Neutrophil (primary cell): ENCODE data around the gene TMEM182.

Source experiments
- H3K27ac ChIP-seq: fragments of 200-600 bp; sonication (generic); 2 replicates; pipeline ENCODE4 v1.5.1; 2016; ENCODE audit warnings: mild to moderate bottlenecking, moderate library complexity
- H3K27me3 ChIP-seq: fragments of 200-600 bp; sonication (generic); 2 replicates; pipeline ENCODE4 v1.6.0; 2016; ENCODE audit warnings: mild to moderate bottlenecking
- H3K36me3 ChIP-seq: fragments of 200-600 bp; sonication (generic); 2 replicates; pipeline ENCODE4 v1.5.1; 2017
- H3K4me1 ChIP-seq, 2 experiments: fragments of 200-600 bp in 1 of 2; sonication (generic) in 1 of 2; 1 replicate in 1 of 2; 2 replicates in 1 of 2; pipeline versions ENCODE4 v1.5.1 to v1.6.1; 2013 to 2016; ENCODE audit warnings: low read depth in 1 of 2, low read length in 1 of 2, mild to moderate bottlenecking in 1 of 2, moderate library complexity in 1 of 2; ENCODE audit not compliant: control insufficient read depth in 1 of 2, insufficient read depth in 1 of 2
- H3K4me3 ChIP-seq, 2 experiments: fragments of 200-600 bp in 1 of 2; sonication (generic) in 1 of 2; 1 replicate in 1 of 2; 2 replicates in 1 of 2; pipeline ENCODE4 v1.5.1; 2013 to 2016; ENCODE audit warnings: low read depth in 1 of 2, low read length in 1 of 2, mild to moderate bottlenecking in 1 of 2, moderate library complexity in 1 of 2
- H3K9me3 ChIP-seq: fragments of 200-600 bp; sonication (generic); 2 replicates; pipeline ENCODE4 v1.5.1; 2016
- TF ChIP-seq, protein P1 (sequence below): fragments of 200-600 bp; sonication (generic); IDR thresholded peaks from 2 replicates; pipeline ENCODE4 v1.5.1; 2016; ENCODE audit warnings: antibody characterized with exemption

The TMEM182 gene

DNA sequence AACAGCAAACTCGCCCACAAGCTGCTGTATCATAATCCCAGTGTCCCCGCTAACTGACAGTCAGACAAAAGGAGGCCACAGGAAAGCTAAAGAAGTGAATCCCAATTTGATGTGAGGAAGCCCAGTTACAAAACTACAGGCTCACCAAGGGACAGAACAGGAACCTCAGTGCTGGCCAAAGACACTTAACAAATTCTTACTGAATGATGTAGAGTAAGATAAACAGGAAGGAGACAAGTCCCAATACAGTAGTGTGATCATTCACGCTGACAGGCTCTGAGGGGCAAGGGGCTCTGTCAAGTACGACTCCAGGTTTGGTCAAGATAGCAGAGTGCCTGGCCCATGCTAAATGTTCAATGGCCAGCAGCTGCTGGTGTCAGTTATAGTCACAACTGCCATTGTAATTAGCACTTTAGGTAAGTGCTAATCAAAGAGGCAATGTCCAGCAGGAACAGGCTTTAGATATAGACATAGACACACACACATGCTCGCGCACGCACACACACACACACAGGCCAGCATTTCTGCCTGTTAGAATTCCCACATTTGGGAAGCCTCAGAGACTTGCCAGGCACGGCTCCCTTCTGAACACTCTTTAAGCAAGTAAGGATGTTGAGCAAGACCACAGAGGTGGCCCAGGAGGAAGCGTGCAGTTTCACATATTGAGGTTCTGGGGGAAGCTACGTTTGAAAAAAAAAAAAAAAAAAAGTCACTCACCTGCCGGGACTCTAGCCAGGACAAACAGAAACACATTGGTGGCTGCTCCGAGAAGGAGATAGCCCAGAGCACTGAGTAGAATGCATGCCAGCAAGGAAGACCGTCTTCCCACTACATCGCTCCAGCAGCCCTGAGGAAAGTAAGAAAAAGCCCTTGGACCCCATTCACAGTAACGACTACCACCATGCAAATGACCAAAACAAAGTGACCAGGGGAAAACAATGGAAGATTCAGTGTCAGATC lies 35.4 kb upstream of the TMEM182 start:
- Histone ChIP-seq H3K4me3 (peak overlapping the region; percentile 3 to 6), H3K36me3 (peaks cover 64% of the 10 kb centered on the region), H3K27me3 (no peaks in the 10 kb centered on the region), H3K27ac (peak overlapping the region; percentile 71), H3K9me3 (no peaks in the 10 kb centered on the region), H3K4me1 (peaks cover 32 to 38% of the 10 kb centered on the region in 2 experiments)
- TF ChIP-seq, protein P1, sequence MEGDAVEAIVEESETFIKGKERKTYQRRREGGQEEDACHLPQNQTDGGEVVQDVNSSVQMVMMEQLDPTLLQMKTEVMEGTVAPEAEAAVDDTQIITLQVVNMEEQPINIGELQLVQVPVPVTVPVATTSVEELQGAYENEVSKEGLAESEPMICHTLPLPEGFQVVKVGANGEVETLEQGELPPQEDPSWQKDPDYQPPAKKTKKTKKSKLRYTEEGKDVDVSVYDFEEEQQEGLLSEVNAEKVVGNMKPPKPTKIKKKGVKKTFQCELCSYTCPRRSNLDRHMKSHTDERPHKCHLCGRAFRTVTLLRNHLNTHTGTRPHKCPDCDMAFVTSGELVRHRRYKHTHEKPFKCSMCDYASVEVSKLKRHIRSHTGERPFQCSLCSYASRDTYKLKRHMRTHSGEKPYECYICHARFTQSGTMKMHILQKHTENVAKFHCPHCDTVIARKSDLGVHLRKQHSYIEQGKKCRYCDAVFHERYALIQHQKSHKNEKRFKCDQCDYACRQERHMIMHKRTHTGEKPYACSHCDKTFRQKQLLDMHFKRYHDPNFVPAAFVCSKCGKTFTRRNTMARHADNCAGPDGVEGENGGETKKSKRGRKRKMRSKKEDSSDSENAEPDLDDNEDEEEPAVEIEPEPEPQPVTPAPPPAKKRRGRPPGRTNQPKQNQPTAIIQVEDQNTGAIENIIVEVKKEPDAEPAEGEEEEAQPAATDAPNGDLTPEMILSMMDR: no peak

DNA sequence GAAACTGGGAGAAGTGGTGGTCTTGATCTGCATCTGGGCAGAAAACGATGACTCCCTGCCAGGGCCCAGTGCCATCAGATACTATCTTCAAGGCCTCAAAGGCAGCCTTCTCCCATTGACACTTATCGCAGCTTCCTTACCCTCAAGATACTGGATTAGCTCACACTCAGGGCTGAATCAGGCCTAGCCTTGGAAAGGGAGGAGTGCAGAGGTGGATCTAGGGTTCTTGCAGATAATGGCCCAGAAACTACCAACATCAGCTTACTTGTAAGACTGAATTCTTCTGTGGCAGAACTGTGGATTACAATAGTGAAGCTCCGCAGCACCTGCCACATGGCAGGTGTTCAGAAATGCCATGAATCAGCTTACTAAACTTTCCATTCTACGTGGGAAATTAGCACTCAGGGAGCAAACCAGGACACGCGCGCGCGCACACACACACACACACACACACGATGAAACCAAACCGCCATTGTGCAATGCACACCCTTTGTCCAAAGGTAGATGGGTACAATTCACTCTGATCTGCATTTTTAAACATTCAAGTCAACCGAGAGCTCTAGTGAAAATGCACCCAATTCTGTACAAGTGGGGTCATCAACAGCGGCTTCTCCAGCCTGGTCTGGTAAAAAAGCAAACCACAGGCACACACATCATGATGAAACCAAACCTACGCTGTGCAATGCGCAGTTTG lies 26.3 kb upstream of the TMEM182 start:
- H3K27ac ChIP-seq: peak overlapping the region; percentile 75
- peaks cover 16% of the 10 kb centered on the region for H3K36me3 ChIP-seq
- peak overlapping the region; percentile 90 to 93 for H3K4me3 ChIP-seq
- H3K27me3 ChIP-seq: no peaks in the 10 kb centered on the region
- peaks cover 19 to 27% of the 10 kb centered on the region in 2 experiments for H3K4me1 ChIP-seq
- TF ChIP-seq, protein P1: no peak
- H3K9me3 ChIP-seq: no peaks in the 10 kb centered on the region

DNA sequence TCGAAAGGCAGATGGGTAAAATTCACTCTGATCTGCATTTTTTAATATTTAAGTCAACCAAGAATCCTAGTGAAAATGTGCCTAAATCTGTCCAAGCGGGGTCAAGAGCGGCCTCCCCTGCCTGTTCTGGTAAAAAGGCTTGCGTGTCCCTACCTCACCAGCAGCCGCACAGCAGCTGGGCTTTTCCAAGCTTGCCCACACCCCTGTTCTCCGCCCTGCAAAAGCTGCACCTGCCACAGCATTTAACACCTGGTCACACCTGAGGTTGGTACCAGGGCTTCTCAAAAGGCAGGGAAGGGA lies 25.8 kb upstream of the TMEM182 start:
- Histone ChIP-seq H3K27ac (peak overlapping the region; percentile 75), H3K27me3 (no peaks in the 10 kb centered on the region), H3K36me3 (peaks cover 11% of the 10 kb centered on the region), H3K4me3 (peak overlapping the region; percentile 90 to 93), H3K4me1 (peaks cover 19 to 27% of the 10 kb centered on the region in 2 experiments), H3K9me3 (no peaks in the 10 kb centered on the region)
- TF ChIP-seq, protein P1: no peak

DNA sequence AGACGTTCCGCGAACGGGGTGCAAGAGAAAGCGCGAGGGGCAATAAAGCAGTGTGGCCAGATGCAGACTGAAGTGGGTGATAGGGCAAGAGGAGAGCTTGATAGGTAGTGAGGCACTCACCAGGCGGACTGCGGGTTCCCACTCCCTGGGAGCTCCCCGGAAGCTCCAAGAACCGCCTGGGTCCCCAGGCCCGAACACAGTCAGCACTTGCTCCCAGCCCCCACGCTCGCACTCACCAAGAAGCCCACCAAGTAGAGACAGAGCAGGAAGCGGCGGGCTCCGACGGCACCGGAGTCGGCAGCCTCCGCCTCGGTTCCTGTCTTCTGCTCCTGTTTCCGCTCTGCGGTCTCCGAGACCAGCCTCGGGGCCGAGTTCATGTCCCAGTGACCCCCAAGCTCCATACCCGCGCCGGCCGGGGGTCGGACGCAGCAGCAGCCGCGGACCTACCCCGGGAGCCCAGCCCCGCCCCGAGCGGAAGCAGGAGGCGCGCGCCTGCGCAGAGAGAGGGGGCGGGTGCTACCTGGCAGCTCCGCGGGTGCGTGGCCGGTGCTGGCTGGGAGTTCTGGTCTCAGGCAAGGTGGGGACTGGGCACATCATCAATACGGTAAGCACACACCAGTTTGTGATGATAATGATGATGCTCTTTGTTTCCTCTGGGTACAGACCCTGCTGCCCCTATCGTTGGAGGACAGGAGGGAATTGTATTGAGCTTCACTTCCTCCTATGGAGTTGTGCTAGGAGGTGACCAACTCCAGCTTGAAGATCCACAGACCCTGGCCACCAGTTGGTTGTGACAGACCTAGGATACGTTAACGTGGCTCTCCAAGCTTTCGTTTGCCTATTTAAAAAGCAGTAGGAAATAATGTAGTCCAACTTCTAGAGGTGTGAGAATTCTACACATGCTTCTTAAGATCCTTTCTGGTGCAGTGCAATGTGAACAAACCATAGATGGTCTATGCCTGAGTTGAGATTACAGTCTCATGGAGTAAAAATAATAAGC lies 25.1 kb upstream of the TMEM182 start:
- Histone ChIP-seq H3K4me3 (peak overlapping the region; percentile 90 to 93), H3K36me3 (peaks cover 5% of the 10 kb centered on the region), H3K4me1 (peaks cover 19 to 27% of the 10 kb centered on the region in 2 experiments), H3K9me3 (no peaks in the 10 kb centered on the region), H3K27ac (peak overlapping the region; percentile 75), H3K27me3 (no peaks in the 10 kb centered on the region)
- TF ChIP-seq, protein P1: no peak

DNA sequence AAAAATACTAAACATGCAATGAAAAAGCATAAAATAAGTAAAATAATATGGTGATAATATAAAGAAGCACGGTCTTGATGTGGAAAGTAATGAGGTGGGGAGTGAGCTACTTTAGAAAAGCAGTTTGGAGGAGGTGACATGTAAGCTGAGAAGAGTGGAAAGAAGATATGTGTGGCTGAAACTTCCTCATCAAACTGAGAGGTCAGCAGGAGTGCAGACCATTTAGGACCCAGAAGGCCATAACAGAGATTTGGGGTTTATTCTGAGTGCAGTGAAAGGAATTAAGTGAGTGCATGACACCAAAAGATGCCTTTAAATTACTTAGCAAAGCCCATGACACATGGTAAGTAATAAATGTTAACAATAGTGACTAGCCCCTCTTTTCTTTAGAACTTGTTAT lies 24.4 kb upstream of the TMEM182 start:
- H3K4me3 ChIP-seq: no peak overlapping the region
- no peak overlapping the region for H3K27ac ChIP-seq
- TF ChIP-seq, protein P1: no peak
- no peaks in the 10 kb centered on the region for H3K9me3 ChIP-seq
- H3K27me3 ChIP-seq: no peaks in the 10 kb centered on the region
- no peaks in the 10 kb centered on the region for H3K36me3 ChIP-seq
- H3K4me1 ChIP-seq: peaks cover 19 to 27% of the 10 kb centered on the region in 2 experiments
